Testis (tissue), 5 donors: Measurements from ENCODE around the gene ATP11A. TPM values are rescaled to one million over a fixed set of nuclear protein-coding genes. Genes with fewer than 3 reads are reported as not detected.

ENCODE experiments used
- DNase-seq: peaks from one replicate; pipeline ENCODE4 v3.0.0-alpha.2; 2019
- H3K27ac ChIP-seq, 2 donors: fragments of 200-600 bp; sonication (generic); one replicate each; pipeline ENCODE4 v1.5.1; 2019
- H3K27me3 ChIP-seq: fragments of 200-600 bp; sonication (generic); one replicate; pipeline ENCODE4 v1.5.1; 2019
- H3K36me3 ChIP-seq: fragments of 200-600 bp; sonication (generic); one replicate; pipeline ENCODE4 v1.5.1; 2017; ENCODE audit warnings: low read depth; ENCODE audit errors: missing control alignments
- H3K4me1 ChIP-seq: fragments of 200-600 bp; sonication (generic); one replicate; pipeline ENCODE4 v1.5.1; 2019
- H3K4me3 ChIP-seq, 2 donors: fragments of 200-600 bp; sonication (generic); one replicate each; pipeline ENCODE4 v1.5.1; 2017 to 2019
- H3K9me3 ChIP-seq: fragments of 200-600 bp; sonication (generic); one replicate; pipeline ENCODE4 v1.5.1; 2017
- CTCF ChIP-seq, 3 experiments: fragments of 450-650 bp in 2 of 3; fragments of 200-600 bp in 1 of 3; sonication (generic) in 1 of 3; IDR thresholded peaks; one replicate each; pipeline ENCODE4 v1.5.1; 2016 to 2019; ENCODE audit warnings: antibody characterized with exemption in 3 of 3, mild to moderate bottlenecking in 2 of 3, moderate library complexity in 1 of 3
- POLR2A ChIP-seq: fragments of 450-650 bp; IDR thresholded peaks from one replicate; pipeline ENCODE4 v1.6.1; 2017; ENCODE audit warnings: antibody characterized with exemption, mild to moderate bottlenecking, moderate library complexity
- WGBS, 2 donors: methylation state at CpG; one replicate each; pipeline ENCODE4 v1.1.5; 2018; 5-methylcytosine and 5-hydroxymethylcytosine counted together
- intact Hi-C: fragments of 100-400 bp; cut with DNase I; formaldehyde crosslinking; loops from one replicate; pipeline ENCODE4 v1.15.1; 2023; ENCODE audit warnings: low total_unique reads
- long read RNA-seq, 2 donors: transcript quantifications; one replicate each; lab custom pipeline, GENCODE V29; 2026
- polyA plus RNA-seq: library from polyadenylated mRNA; stranded (reverse); fragments of 350-450 nt; fragmentation: Illumina TruSeq; extraction: RNeasy Lipid Tissue Mini Kit (QIAGEN cat#74804); gene quantifications from one replicate; pipeline ENCODE4 v1.2.3, GENCODE V29; 2014; ENCODE audit warnings: low read depth, low replicate concordance; ENCODE audit not compliant: insufficient read depth
- total RNA-seq, 2 donors: library from RNA; depleted of rRNA; stranded (reverse); fragments of >200 nt; gene quantifications; one replicate each; pipeline ENCODE4 v1.2.3, GENCODE V29; 2016

ATP11A gene
- total RNA-seq (100 to 1,000 TPM; 112 to 122 TPM), polyA plus RNA-seq (34.4 TPM)
- long read RNA-seq, donor 1, full-length matches to known transcripts: 12 of 17 reads
- long read RNA-seq, donor 1, partial matches to known transcripts: 5 of 17 reads
- long read RNA-seq, donor 1, other reads (novel, unspliced or antisense): 0 of 17 reads
- long read RNA-seq, donor 2, transcript ATP11A-217 (1 exons, 3,542 nt): major isoform, 14 of 14 reads
- long read RNA-seq, donor 2, partial matches to known transcripts: 0 of 14 reads
- long read RNA-seq, donor 2, other reads (novel, unspliced or antisense): 0 of 14 reads

GRCh38 chr13:112689303-112690245 is at the start of gene ATP11A:
Gene ATP11A, plus strand, starts transcription at chr13:112690038. Its CDS starts 379 bp downstream, at chr13:112690417.
- H3K4me1 ChIP-seq: peaks cover 37% of the 10 kb centered on the region
- no peaks in the 10 kb centered on the region for H3K9me3 ChIP-seq
- intact Hi-C loops: no loop called here
- DNase-seq: peak; percentile 90
- no peaks in the 10 kb centered on the region for H3K36me3 ChIP-seq
- H3K4me3 ChIP-seq: peak within 1 kb of the TSS; percentile 88 to 93
- no peaks in the 10 kb centered on the region for H3K27me3 ChIP-seq
- H3K27ac ChIP-seq: peak within 1 kb of the TSS; percentile 91 to 92
- TF ChIP-seq CTCF (IDR thresholded peaks at IDR 0.05) (peak in 1 of 3 experiments; percentile 1), POLR2A (peak; percentile 74)
- whole genome bisulfite sequencing, 2 donors: 2 to 3% methylated on average over 22 to 59 of the region's 95 CpGs

- no peak for DNase-seq
- Histone ChIP-seq H3K4me3 (no peak overlapping the region), H3K9me3 (no peaks in the 10 kb centered on the region), H3K4me1 (no peaks in the 10 kb centered on the region), H3K27me3 (no peaks in the 10 kb centered on the region), H3K36me3 (no peaks in the 10 kb centered on the region), H3K27ac (no peak overlapping the region)
- intact Hi-C loops: loop anchor here (10.0 kb wide), 1 partner anchor 233 kb away; no protein-coding TSS in a partner anchor
- WGBS, 2 donors: 69 to 75% methylated on average over 19 of the region's 19 CpGs
- no peak for TF ChIP-seq CTCF (IDR thresholded peaks at IDR 0.05)
- no peak for TF ChIP-seq POLR2A
Measured at GRCh38 chr13:112641456-112642089, 48.3 kb upstream of the ATP11A start.

- Histone ChIP-seq H3K4me3 (no peak overlapping the region), H3K9me3 (no peaks in the 10 kb centered on the region), H3K27ac (no peak overlapping the region), H3K27me3 (no peaks in the 10 kb centered on the region), H3K4me1 (no peaks in the 10 kb centered on the region), H3K36me3 (no peaks in the 10 kb centered on the region)
- intact Hi-C loops: loop anchor here (10.0 kb wide), 1 partner anchor 233 kb away; no protein-coding TSS in a partner anchor
- 83 to 84% methylated on average over 13 of the region's 13 CpGs for WGBS, 2 donors
- TF ChIP-seq CTCF (IDR thresholded peaks at IDR 0.05) (no peak), POLR2A (no peak)
- no peak for DNase-seq
Measured at GRCh38 chr13:112642090-112642460, 47.8 kb upstream of the ATP11A start.

GRCh38 chr13:112643759-112644459 is 45.9 kb upstream of the ATP11A start:
- no peaks in the 10 kb centered on the region for H3K36me3 ChIP-seq
- intact Hi-C loops: loop anchor here (10.0 kb wide), 1 partner anchor 231 kb away; no protein-coding TSS in a partner anchor
- no peak for TF ChIP-seq POLR2A
- TF ChIP-seq CTCF (IDR thresholded peaks at IDR 0.05): no peak
- DNase-seq: no peak
- H3K27me3 ChIP-seq: no peaks in the 10 kb centered on the region
- H3K4me3 ChIP-seq: no peak overlapping the region
- no peaks in the 10 kb centered on the region for H3K9me3 ChIP-seq
- H3K27ac ChIP-seq: no peak overlapping the region
- no peaks in the 10 kb centered on the region for H3K4me1 ChIP-seq
- WGBS, 2 donors: 80 to 91% methylated on average over 9 of the region's 9 CpGs
